ENCODE measurements around the gene STPG1.

STPG1 gene

DNA sequence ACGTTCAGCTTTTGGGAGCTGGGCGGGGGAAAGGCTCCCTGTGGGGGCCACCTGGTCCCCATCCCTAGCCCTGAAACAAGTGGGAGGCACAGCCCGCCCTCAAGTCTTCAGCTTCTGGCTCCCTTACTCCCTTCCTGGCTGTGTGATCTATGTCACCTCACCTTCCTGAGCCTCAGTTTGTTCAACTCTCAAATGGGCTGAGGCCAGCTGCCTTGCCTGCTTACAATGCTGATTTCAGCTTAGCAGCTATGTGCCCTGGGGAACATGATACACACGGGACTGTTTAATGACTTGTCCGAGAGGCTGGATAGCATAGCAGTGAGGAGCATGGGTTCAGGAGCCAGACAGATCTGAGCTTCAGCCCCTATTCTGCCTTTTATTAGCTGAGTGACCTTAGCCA, 75.1 kb downstream of the STPG1 start:
- no peak for DNase-seq

DNA sequence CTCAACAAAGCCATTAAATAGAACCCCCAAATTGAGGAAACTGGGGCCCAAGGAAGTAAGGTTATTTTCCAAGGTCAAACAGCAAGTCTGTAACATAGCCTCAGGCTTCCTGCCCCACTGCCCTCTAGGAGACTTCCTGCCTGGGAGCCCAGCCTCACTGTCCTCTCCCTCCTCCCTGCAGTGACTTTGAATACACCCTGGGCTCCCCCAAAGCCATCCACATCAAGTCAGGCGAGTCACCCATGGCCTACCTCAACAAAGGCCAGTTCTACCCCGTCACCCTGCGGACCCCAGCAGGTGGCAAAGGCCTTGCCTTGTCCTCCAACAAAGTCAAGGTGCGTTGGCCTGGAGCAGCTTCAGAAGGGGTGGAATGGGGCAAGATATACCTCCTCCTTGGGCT, 76.1 kb downstream of the STPG1 start:
- DNase-seq, result no peak

- DNase-seq, result no peak
Measured at GRCh38 chr1:24336075-24336474, 77.5 kb downstream of the STPG1 start.

GRCh38 chr1:24331961-24332673, 81.5 kb downstream of the STPG1 start:
- DNase-seq, result no peak

- no peak for DNase-seq
Measured at GRCh38 chr1:24329797-24330543, 83.6 kb downstream of the STPG1 start.

DNA sequence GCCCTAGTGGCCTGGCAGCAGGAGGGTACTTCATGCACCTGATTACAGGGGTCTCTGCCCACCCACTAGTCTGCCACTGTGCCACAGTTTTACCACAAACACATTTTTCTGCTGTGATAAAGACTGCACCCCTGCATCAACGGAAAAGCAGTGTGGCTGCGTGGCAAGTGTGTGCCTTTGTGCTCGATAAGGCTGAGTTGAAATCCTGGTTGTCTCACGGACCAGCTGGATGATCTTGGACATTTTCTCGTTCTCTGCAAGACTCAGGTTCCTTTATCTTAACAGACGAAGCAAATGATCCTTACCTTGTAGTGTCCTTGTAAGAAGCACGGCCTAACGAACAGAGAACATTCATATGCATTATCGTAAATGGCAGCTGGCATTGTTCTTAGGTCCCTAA, 84.3 kb downstream of the STPG1 start:
- no peak for DNase-seq

DNA sequence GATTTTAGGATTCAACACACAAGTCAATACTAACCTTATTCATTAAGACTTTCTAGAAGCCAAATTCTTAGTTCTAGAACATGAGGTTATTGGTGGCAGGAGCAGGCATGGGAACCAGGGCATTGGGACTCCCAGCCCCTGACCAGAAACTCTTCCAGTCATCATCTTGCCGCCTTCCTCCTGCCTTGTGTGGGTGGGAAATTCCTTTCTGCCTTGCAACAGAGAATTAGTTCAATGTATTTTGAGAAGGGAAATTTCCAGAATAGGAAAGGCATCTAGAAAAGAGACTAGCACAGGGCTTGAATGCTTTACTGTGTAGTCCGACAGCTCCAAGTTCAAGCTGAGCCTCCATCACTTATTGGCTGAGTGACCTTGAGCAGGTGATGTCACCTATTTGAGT, 85.7 kb downstream of the STPG1 start:
- no peak for DNase-seq

DNA sequence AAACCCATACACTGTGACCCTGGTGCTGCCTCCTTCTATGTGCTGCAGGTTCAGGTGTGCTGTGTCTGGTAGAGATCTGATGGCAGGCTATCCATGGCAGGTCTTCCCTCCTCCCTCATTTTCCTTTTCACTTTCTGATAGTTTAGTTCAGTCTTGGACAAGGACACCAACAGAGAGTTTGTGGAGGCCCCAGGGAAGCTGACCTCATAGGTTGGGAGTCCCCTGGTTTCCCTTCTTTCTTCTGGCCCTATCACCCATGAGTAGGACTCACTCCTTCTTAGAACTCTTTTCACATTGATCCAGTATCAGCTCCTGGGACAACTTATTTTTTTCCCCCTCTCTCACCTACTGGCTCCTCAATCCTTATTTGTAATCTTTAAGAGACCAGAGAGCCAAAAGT, 86.1 kb downstream of the STPG1 start:
- no peak for DNase-seq

GRCh38 chr1:24325587-24326449, 87.8 kb downstream of the STPG1 start:
- DNase-seq, result no peak

DNA sequence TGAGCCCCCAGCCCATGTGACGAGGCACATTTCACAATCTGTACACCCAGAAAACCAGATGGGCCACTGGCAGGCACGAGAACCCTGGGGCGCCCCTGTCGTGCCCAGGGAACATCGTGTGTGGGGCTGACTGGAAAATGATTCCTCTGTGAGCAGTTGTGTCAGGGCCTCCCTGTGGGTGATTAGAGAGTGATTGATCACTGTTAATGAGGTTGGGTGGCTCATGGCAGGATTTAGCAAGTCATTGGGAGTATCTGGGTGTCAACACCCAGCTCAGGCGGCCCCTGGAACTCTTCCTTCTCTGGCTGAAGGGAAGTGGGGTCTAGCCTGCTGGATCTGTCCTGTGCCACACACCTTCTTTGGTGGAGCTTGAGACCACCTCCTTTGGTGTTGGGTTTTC, 88.7 kb downstream of the STPG1 start:
- DNase-seq, result no peak

DNA sequence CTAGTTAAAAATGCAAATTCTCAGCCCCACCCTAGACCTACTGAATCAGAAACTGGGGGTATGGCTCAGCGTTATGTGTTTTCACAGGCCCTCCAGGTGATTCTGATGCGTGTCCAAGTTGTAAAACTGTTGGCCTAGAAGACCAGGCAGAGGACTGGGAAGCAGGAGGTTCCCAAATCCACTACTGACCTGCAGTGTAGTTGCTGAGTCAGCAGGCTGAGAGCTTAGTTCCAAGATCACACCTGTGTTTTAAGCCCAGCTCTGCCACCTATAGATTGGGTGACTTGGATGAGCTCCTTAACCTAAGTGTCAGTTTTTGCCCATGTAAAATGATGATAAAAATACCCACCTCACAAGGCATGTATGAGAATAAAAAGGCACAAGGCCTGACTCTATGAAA, 90.3 kb downstream of the STPG1 start:
- no peak for DNase-seq

DNA sequence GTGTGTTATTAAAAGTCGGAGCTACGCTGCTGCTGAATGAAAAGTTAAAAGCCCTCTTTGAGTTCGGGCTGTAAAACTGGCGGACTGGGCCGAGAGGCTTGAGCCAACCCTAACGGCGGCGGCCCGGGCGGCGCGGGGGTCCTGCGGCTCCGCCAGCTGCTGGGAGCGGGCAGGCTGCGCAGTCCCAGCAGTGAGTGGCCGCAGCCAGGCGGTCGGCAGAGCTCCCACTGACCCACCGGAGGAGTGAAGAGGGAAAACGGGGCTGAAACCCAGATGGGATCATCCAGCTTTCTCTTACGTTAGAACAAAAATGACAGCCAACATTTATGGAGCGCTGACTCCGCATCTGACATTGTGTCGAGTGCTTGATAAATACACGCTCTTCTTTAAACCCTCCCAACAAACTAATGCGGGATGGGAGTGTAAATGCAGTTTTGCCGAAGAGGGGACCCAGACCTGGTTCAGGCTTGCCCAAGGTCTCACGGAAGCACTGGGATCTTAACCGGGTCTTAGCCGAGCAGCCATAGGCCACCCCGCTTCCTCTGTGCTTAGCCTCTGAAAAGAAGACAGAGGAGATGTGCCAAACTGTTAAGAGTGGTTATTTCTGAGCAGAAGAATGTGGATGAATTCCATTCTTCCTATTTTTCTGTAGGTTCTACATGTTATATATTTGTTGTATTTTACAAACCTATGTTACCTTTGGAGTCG, 91.0 kb downstream of the STPG1 start:
- peak; percentile 16 for DNase-seq

- DNase-seq, result peak; percentile 74
Measured at GRCh38 chr1:24321697-24322469, 91.7 kb downstream of the STPG1 start.

GRCh38 chr1:24321126-24321525, 92.5 kb downstream of the STPG1 start:
- DNase-seq, result peak; percentile 25

DNA sequence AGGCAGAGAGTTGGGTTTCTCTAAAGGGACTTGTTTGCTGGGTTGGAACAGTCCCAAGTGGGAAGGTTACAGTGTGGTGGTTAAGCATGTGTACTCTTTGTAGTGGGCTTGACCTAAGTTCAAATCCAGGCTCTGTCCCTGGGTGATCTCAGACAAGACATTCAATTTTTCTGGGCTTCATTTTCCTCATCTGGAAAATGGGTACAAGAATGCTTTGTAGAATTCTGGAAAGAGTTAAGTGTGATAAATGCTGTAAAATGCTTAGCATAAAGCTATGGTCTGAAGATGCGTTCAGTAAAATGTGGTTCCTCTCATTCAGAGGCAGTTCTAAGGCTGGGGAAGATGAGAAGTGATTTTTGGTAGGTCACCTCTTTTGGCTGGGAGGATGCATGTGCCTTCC, 93.6 kb downstream of the STPG1 start:
- no peak for DNase-seq

- DNase-seq, result peak; percentile 36
Measured at GRCh38 chr1:24319312-24319863, 94.2 kb downstream of the STPG1 start, which contains the start of gene GRHL3. Gene GRHL3, plus strand, starts transcription at chr1:24319357. Its CDS starts 195 bp downstream, at chr1:24319552.

- DNase-seq, result no peak
Measured at GRCh38 chr1:24318615-24319311, 94.8 kb downstream of the STPG1 start.

DNA sequence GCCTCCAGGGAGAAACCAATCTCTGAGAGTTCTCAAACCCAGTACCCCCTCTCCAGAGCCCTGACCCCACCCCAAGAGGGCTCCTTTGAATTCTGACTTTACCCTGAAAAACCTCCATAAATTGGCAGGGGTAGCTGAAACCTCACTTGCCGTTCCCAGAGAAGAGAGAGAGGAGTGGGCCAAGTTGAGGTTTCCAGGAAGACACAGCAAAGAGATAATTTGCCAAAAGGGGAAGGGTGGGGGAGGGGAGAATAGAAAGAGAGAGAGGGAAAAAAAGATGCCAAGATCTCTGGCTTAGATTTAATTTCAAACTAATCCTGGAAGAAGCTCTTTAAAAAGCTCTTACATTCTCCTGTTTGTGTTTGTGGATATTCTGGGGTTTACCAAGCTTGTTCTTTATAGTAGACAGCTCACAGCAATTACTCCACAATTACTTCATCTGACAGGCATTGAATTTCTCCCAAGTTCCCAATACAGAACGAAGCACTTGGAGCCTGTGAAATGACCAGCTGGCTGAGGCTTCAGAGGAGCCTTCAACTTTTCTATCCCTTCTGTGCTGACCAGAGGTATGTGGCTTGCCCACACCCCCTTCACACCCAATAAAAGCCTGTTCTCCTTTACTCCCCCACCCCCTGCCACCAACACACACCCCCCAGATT, 95.5 kb downstream of the STPG1 start:
- no peak for DNase-seq

DNA sequence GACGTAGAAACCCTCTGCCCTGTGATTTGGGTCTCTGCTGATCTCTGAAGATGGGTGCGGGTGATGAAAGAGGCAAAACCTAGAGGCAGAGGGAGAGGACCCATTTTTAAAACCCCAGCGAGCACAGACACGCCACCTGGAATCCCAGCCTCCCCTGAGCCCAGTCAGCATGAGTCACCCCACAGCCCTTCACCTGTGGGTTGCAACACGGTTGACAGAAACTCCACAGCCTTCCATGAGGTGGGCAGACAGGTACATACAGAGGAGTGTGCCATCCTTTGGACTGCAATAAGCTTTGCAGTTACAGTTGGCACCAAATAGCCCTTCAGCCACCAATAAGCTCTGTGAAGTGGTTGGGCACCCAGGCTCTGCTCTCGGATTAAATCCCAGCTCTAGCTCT, 96.5 kb downstream of the STPG1 start:
- DNase-seq, result no peak

DNA sequence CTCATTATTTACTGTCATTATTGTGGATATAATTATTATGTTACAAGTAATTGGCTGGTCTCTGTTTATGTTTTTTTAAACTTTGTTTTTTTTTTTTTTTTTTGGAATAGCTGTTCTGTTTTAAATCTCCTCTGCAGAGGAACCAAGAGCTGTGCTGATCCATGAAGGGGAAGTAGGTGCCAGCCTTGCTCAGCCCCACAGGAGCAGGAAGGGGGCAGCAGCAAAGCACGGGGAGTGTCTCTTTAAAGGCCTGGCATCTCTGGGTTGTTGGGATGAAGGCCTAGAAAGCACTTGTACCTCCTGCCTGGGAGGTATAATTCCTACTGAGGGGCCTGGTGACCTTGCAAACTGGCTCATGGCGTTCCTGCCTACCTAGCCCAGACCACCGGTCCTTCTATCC, 96.9 kb downstream of the STPG1 start:
- no peak for DNase-seq

DNA sequence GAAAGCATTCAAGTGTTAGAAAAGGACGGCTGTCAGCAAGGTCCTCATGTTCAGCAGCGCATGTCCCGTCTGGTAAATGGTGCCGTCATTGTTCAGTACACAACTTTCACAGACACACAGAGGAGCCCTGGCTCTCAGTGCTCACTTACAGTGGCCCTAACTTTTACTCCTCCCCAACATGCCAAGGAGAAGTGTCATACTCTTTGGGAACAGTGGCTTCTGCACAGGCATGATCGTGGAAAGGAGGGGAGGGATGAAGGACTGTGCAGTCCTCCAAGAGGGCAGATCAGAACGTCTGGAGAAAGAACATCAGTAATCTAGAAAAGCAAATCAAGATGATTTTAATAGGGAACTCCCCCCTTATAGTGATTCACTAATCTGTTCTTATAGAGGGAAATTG, 98.2 kb downstream of the STPG1 start:
- DNase-seq, result no peak
